GM19438 (cell line): Measurements from ENCODE around the gene DENND1B.
"Not testable (repeated sequence)": the region's sequence is repeated elsewhere in the genome, so short reads cannot be mapped to it uniquely, and the experiment has no call there.

Experiments used
- ATAC-seq: cut with Tn5 transposase; IDR thresholded peaks from one replicate; pipeline ENCODE4 v1.9.1; 2021; ENCODE audit warnings: low read depth; ENCODE audit not compliant: unreplicated experiment

The DENND1B gene

GRCh38 chr1:197745911-197746310 is 29.4 kb downstream of the DENND1B start:
- ATAC-seq = no peak

- no peak for ATAC-seq
Observed at GRCh38 chr1:197744979-197745378, 30.3 kb downstream of the DENND1B start.

DNA sequence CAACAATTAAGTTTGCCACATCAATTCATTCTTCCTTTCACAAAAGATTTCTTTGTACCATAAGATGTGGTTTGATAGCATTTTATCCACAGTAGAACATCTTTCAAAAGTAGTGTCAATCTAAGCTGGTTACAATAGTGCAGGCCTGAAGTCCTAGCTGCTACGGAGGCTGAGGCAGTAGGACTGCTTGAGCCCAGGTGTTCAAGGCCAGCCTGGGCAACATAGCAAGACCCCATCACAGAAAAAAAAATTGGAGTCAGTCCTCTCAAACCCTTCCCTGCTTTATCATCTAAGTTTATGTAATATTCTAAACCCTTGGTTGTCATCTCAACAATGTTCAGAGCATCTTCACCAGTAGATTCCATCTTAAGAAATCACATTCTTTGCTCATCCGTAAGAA is 31.7 kb downstream of the DENND1B start:
- ATAC-seq = no peak

- ATAC-seq = no peak
Observed at GRCh38 chr1:197740992-197741391, 34.3 kb downstream of the DENND1B start.

- ATAC-seq = no peak
Observed at GRCh38 chr1:197738927-197739326, 36.4 kb downstream of the DENND1B start.

GRCh38 chr1:197737916-197738315 is 37.4 kb downstream of the DENND1B start:
- no peak for ATAC-seq

DNA sequence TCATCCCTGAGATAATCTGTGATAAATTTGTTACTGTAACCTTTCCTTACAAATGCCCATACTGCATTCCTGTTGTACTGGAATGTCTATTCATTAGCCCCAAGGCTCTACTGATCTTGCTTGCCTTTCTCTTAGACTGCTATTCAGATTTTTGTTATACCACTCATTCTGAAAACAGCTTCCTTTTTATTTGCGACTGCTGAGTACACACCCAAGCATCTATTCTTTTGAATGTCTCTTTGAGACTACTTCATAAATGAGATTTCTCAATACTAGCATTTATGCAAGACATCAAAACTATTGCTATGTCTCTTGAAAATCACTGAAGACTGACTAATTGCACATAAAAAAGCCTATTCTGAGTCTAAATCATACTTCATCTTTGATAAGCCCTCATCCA is 38.6 kb downstream of the DENND1B start:
- ATAC-seq = no peak

DNA sequence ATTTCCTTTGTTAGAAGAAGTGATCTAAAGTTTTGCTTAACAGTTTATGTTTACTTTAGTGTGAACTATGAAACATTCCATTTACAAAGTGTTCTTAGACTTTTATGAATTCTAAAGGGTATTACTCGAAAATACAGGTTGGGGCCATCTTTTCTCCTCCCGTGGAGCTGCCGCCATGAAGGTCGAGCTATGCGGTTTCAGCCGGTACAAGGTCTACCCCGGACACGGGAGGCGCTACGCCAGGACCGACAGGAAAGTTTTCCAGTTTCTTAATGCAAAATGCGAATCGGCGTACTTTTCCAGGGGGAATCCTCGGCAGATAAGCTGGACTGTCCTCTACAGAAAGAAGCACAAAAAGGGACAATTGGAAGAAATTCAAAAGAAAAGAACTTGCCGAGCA is 39.8 kb downstream of the DENND1B start:
- no peak for ATAC-seq

- no peak for ATAC-seq
Observed at GRCh38 chr1:197733324-197733723, 42.0 kb downstream of the DENND1B start.

- no peak for ATAC-seq
Observed at GRCh38 chr1:197732187-197732586, 43.1 kb downstream of the DENND1B start.

GRCh38 chr1:197731449-197731848 is 43.8 kb downstream of the DENND1B start:
- no peak for ATAC-seq

DNA sequence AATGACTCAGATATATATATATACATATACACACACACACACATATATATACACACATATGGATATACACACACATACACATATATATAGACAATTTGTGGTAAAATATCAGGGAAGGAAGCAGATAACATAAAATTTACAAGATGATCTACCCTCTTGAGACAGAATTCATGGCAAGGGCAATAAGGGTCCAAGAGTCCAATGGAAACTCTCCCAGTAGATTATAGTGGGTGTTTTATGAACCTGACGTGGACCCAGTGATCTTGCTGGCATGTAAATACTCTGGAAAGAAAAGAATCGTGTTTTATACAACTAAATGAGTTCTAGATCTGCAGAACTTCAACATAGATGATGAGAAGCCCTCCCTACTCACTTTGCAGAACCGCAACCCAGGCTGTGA is 49.3 kb downstream of the DENND1B start:
- ATAC-seq = no peak

DNA sequence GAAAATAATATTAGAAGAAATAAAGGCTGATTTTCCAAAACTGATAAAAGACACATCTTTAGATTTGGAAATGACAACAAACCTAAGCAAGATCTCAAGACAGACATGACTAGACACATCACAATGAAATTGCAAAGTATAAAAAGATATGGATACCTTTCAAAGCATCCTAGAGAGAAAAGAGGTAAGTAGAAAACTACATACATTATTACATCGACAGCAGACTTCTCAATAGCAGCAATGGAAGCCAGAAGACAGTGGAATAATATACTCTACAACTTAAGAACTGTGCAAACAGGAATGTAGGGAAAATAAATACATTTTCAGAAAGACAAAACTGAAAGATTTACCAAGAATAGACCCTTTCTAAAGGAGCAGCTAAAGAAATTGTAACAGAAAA is 50.2 kb downstream of the DENND1B start:
- ATAC-seq = no peak

DNA sequence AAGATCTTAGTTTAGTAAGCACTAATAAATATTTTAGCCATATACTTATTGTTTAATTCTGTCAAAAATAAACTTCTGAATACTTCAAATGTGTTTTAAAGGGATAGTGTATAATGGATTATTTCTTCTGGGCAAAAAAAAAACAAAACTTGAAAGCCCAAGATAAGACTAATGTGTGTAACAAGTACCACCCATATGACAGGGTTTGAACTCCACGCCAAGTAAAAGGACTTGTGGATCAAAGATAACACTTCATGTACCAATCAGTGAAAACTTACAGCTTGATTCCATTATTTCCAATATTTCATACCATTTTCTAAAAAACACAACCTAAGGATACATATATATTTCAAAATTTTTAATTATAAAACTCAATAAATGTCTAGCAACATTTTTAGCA is 59.5 kb downstream of the DENND1B start:
- no peak for ATAC-seq

DNA sequence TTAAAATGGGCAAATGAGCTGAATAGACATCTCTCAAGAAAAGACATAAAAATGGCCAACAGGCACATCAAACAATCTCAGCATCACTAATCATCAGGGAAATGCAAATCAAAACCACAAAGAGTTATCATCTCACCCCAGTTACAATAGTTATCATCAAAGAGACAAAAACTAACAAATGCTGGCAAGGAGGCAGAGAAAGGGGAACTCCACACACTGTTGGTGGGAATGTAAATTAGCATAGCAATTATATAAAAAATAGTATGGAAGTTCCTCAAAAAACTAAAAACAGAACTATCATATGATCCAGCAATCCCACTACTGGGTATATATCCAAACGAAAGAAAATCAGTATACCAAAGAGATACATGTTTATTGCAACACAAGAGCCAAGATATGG is 68.7 kb downstream of the DENND1B start:
- ATAC-seq = no peak

DNA sequence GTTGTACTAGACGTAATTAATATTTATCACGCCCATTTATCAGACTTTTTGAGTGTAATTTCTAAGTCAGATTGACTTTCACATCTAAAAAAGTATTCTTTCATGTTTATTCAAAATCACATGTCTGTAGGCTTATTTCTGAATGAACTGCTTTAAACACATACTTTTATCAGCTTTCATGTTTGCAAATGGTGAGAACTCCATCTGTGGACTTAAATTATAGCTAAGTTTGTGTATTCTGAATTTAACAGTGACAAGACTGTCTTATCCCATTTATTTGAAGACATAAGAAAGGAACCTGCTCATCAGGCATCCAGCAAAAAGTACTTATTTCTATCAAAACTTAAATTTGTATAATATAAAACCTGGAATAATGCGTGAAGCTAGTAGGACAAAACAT is 69.3 kb downstream of the DENND1B start:
- ATAC-seq = no peak

DNA sequence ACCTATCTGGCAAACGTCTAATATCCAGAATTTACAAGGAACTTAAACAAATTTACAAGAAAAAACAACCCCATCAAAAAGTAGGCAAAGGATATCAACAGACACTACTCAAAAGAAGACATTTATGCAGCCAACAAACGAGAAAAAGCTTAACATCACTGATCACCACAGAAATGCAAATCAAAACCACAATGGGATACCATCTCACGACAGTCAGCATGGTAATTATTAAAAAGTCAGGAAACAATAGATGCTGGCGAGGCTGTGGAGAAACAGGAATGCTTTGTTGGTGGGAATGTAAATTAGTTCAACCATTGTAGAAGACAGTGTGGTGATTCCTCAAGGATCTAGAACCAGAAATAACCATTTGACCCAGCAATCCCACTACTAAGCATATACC is 74.6 kb downstream of the DENND1B start:
- ATAC-seq = not testable (repeated sequence)

DNA sequence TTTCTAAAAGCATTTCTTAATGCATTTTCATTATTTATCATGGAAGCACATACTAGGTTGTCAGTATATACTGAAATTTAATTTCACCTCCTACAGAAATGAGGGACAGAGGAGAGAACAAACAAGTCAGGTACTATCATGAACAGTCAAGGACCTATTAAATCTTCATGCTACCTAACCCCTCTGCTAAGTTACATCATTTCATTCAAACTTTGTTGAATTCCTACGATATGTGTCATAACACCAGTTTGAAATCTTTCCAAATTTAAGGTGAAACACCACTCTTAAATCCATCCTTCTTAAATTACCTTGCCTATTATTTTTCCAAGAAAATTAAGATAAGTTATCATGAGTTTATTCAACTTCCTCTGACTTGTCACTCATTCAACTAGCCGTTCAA is 78.9 kb downstream of the DENND1B start:
- no peak for ATAC-seq

- no peak for ATAC-seq
Observed at GRCh38 chr1:197695961-197696360, 79.3 kb downstream of the DENND1B start.

GRCh38 chr1:197692965-197693364 is 82.3 kb downstream of the DENND1B start:
- no peak for ATAC-seq

DNA sequence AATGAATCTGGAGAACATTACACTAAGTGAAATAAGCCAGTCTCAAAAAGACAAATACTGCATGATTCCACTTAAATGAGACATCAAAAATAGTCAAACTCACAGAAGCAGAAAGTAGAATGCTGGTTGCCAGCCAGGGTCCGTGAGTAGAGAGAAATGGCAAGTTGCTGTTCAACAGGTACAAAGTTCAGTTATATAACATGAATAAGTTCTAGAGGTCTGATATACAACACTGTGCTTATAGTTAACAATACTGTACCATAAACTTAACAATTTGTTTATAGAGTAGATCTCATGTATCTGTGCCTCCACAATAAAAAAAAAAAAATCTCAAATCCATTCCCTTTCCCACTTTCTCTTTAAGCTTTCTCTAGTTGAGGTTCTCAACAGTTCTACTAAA is 83.5 kb downstream of the DENND1B start:
- no peak for ATAC-seq

- ATAC-seq = no peak
Observed at GRCh38 chr1:197690074-197690473, 85.2 kb downstream of the DENND1B start.

DNA sequence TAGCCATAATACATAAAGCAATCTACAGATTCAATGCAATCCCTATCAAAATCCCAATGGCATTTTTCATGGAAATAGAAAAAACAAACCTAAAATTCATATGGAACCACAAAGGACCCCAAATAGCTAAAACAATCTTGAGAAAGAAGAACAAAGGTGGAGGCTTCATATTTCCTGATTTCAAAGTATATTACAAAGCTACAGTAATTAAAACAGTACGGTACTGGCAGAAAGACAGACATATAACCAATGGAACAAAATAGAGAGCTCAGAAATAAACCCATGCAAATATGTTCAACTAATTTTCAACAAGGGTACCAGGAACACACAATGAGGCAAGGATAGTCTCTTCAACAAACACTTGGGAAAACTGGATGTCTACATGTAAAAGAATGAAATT is 87.0 kb downstream of the DENND1B start:
- ATAC-seq = no peak
